WTC11 (cell line): Measurements from ENCODE around the gene EPB41L4B.

Source experiments
- CBFB ChIP-seq: sonication (generic); formaldehyde crosslinking; IDR thresholded peaks from 2 replicates; pipeline ENCODE4 v1.8.1; 2022; ENCODE audit warnings: mild to moderate bottlenecking, low read depth, missing genetic modification reagents
- CREB1 ChIP-seq: sonication (generic); formaldehyde crosslinking; IDR thresholded peaks from 2 replicates; pipeline ENCODE4 v1.8.0; 2023; ENCODE audit warnings: mild to moderate bottlenecking, missing genetic modification reagents
- CTCF ChIP-seq: fragments of 200-600 bp; IDR thresholded peaks from 2 replicates; pipeline ENCODE4 v1.8.0; 2022; ENCODE audit warnings: antibody characterized with exemption
- E2F4 ChIP-seq: sonication (generic); formaldehyde crosslinking; IDR thresholded peaks from 2 replicates; pipeline ENCODE4 v1.8.1; 2022; ENCODE audit warnings: low read depth, mild to moderate bottlenecking, moderate library complexity, missing genetic modification reagents, borderline replicate concordance
- GABPB1 ChIP-seq: sonication (generic); formaldehyde crosslinking; IDR thresholded peaks from 2 replicates; pipeline ENCODE4 v1.8.1; 2023; ENCODE audit warnings: mild to moderate bottlenecking, missing genetic modification reagents
- HMGA2 ChIP-seq: fragments of 250-450 bp; sonication (Bioruptor Pico); IDR thresholded peaks from 2 replicates; pipeline ENCODE4 v1.4.0; 2021; ENCODE audit warnings: mild to moderate bottlenecking, moderate library complexity
- NFYB ChIP-seq: sonication (generic); formaldehyde crosslinking; conservative IDR thresholded peaks from 2 replicates; pipeline ENCODE4 v1.8.0; 2022; ENCODE audit warnings: low read depth, missing genetic modification reagents
- SMAD3 ChIP-seq: sonication (generic); formaldehyde crosslinking; IDR thresholded peaks from 2 replicates; pipeline ENCODE4 v1.8.0; 2022; ENCODE audit warnings: missing genetic modification reagents, mild to moderate bottlenecking, borderline replicate concordance
- USF2 ChIP-seq: sonication (generic); formaldehyde crosslinking; IDR thresholded peaks from 2 replicates; pipeline ENCODE4 v1.8.1; 2023; ENCODE audit warnings: mild to moderate bottlenecking, missing genetic modification reagents, moderate library complexity
- ZNF121 ChIP-seq: sonication (generic); formaldehyde crosslinking; IDR thresholded peaks from 2 replicates; pipeline ENCODE4 v1.8.0; 2023; ENCODE audit warnings: missing genetic modification reagents
- ZNF138 ChIP-seq: sonication (generic); formaldehyde crosslinking; conservative IDR thresholded peaks from 2 replicates; pipeline ENCODE4 v1.8.1; 2022; ENCODE audit warnings: mild to moderate bottlenecking, moderate library complexity, missing genetic modification reagents
- ZNF425 ChIP-seq: fragments of 250-450 bp; sonication (Bioruptor Pico); conservative IDR thresholded peaks from 2 replicates; pipeline ENCODE4 v1.9.0; 2021; ENCODE audit warnings: mild to moderate bottlenecking

- TF ChIP-seq USF2 (CRISPR knock-in tag) (no peak), ZNF138 (no peak), CREB1 (CRISPR knock-in tag) (no peak), CTCF (no peak), HMGA2 (CRISPR knock-in tag) (no peak), ZNF121 (CRISPR knock-in tag) (no peak), CBFB (no peak), E2F4 (CRISPR knock-in tag) (no peak), SMAD3 (no peak), ZNF425 (CRISPR knock-in tag) (no peak), NFYB (CRISPR knock-in tag) (no peak), GABPB1 (no peak)
Measured at GRCh38 chr9:109242014-109242413, 78.8 kb downstream of the EPB41L4B start.
